GM12873 (cell line): Measurements from ENCODE around the gene TFDP1.

Source experiments
- CTCF ChIP-seq: IDR thresholded peaks from 2 replicates; pipeline ENCODE4 v1.5.1; 2012; ENCODE audit warnings: low read depth, mild to moderate bottlenecking, moderate library complexity, low read length, control low read depth; ENCODE audit not compliant: insufficient read depth; ENCODE audit errors: missing control alignments

TFDP1 gene

GRCh38 chr13:113653264-113654174 lies 69.0 kb downstream of the TFDP1 start:
- TF ChIP-seq CTCF = no peak

- no peak for TF ChIP-seq CTCF
These were observed 69.6 kb downstream of the TFDP1 start for GRCh38 chr13:113654175-113654560.

- TF ChIP-seq CTCF = no peak
These were observed 70.2 kb downstream of the TFDP1 start for GRCh38 chr13:113654591-113655345.

GRCh38 chr13:113655346-113656002 lies 70.9 kb downstream of the TFDP1 start:
- TF ChIP-seq CTCF = no peak

- TF ChIP-seq CTCF = no peak
These were observed 71.5 kb downstream of the TFDP1 start for GRCh38 chr13:113656003-113656588.

GRCh38 chr13:113656831-113657671 lies 72.5 kb downstream of the TFDP1 start:
- no peak for TF ChIP-seq CTCF
